Stimulated activated CD8-positive, alpha-beta memory T cell treated with anti-CD3 and anti-CD28 coated beads, Interleukin-7, amount 100 ng/mL, for 4 hours (primary cell): ENCODE results near the gene PPM1M.

Source experiments
- DNase-seq, 2 donors: peaks; one replicate each; pipeline ENCODE4 v3.0.0-alpha.2; 2020; ENCODE audit warnings: low read depth in 2 of 2

The PPM1M gene

GRCh38 chr3:52230461-52230860 lies 15.1 kb upstream of the PPM1M start:
- DNase-seq: no peak

- no peak for DNase-seq
Measured at GRCh38 chr3:52230889-52231499, 14.6 kb upstream of the PPM1M start.

- peak; percentile 65 to 75 for DNase-seq
Measured at GRCh38 chr3:52231502-52232278, 13.9 kb upstream of the PPM1M start.

GRCh38 chr3:52232279-52233107 lies 13.1 kb upstream of the PPM1M start:
- no peak for DNase-seq

GRCh38 chr3:52233108-52233591 lies 12.4 kb upstream of the PPM1M start:
- DNase-seq: no peak

GRCh38 chr3:52233968-52234367 lies 11.6 kb upstream of the PPM1M start:
- DNase-seq: no peak

- no peak for DNase-seq
Measured at GRCh38 chr3:52234516-52235447, 10.8 kb upstream of the PPM1M start.

- no peak for DNase-seq
Measured at GRCh38 chr3:52236424-52236886, 9.1 kb upstream of the PPM1M start.

GRCh38 chr3:52237006-52237656 lies 8.4 kb upstream of the PPM1M start:
- no peak for DNase-seq

- no peak for DNase-seq
Measured at GRCh38 chr3:52237657-52238172, 7.8 kb upstream of the PPM1M start.

GRCh38 chr3:52238193-52238760 lies 7.3 kb upstream of the PPM1M start:
- no peak for DNase-seq

- peak; percentile 90 to 92 for DNase-seq
Measured at GRCh38 chr3:52238761-52239701, 6.5 kb upstream of the PPM1M start, which contains the start of gene TWF2. TSS of gene TWF2 (minus strand) at chr3:52239158. CDS start at chr3:52239016, 142 bp downstream.

- peak; percentile 61 to 62 for DNase-seq
Measured at GRCh38 chr3:52240059-52240885, 5.3 kb upstream of the PPM1M start.

GRCh38 chr3:52240886-52241370 lies 4.6 kb upstream of the PPM1M start:
- DNase-seq: no peak

GRCh38 chr3:52242039-52242438 lies 3.5 kb upstream of the PPM1M start:
- DNase-seq: no peak

- DNase-seq: peak in 1 of 2 donors; percentile 49
Measured at GRCh38 chr3:52243791-52244628, 1.5 kb upstream of the PPM1M start.

GRCh38 chr3:52246264-52246620 lies 683 bp downstream of the PPM1M start:
- no peak for DNase-seq
